ENCODE data around the gene MLANA.

Gene MLANA, protein sequence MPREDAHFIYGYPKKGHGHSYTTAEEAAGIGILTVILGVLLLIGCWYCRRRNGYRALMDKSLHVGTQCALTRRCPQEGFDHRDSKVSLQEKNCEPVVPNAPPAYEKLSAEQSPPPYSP
- total RNA-seq = 0 to 0.07 (median 0) reads per million in 9 experiments

DNA sequence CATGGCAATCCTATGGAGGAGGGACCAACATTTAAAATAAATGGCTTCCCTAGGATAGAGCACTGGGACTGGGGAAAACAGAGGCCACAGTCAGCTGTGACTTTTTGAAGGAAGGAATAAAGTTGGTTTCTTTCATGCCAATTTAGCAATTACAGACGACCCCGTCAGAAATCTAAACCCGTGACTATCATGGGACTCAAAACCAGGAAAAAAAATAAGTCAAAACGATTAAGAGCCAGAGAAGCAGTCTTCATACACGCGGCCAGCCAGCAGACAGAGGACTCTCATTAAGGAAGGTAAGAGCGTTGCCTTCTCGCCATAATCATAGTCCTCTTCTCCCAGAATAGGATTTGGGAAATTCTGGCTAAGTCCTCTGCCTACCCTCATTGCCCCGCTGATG lies at the start of gene MLANA:
MLANA (plus strand) TSS at position 249 of the 400 bp plus-strand sequence. CDS start 1,586 bp downstream, outside the sequence.
- Mint-ChIP-seq H3K27me3 (no peaks in the 10 kb centered on the region), H3K36me3 (ENCODE audit: insufficient read depth) (no peaks in the 10 kb centered on the region), H3K4me3 (no peak within 1 kb of the TSS), H3K9me3 (no peaks in the 10 kb centered on the region), H3K27ac (no peak within 1 kb of the TSS), H3K4me1 (ENCODE audit: low read depth in 2 of 2) (peaks cover 5% of the 10 kb centered on the region in 2 donors)
- DNase-seq = no peak
- ATAC-seq (replicated peaks) = no peak

DNA sequence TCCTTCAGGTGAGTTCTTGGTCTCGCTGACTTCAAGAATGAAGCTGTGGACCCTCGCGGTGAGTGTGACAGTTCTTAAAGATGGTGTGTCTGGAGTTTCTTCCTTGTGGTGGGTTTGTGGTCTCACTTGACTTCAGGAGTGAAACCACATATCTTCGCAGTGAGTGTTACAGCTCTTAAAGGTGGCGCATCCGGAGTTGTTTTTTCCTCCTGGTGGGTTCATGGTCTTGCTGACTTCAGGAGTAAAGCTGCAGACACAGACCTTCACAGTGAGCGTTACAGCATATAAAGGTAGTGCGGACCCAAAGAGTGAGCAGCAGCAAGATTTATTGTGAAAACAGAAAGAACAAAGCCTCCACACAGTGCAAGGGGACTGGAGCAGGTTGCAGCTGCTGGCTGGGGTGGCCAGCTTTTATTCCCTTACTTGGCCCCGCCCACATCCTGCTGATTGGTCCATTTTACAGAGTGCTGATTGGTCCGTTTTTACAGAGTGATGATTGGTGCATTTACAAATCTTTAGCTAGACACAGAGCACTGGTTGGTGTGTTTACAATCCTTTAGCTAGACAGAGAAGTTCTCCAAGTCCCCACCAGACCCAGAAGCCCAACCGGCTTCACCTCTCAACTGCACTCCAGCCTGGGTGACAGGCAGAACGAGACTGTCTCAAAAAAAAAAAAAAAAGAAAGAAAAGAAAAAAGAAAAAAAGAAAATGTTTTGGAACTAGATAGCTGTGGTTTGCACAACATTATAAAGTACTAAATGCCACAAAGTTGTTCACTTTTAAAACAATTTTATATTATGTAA lies 48.7 kb upstream of the MLANA start:
- ATAC-seq (replicated peaks) (peak; percentile 72), DNase-seq (peak; percentile 52 to 63 (median 58))
- peaks cover 52 to 54% of the 10 kb centered on the region in 2 donors for H3K4me1 Mint-ChIP-seq (ENCODE audit: low read depth in 2 of 2)
- no peaks in the 10 kb centered on the region for H3K27me3 Mint-ChIP-seq
- H3K9me3 Mint-ChIP-seq = no peaks in the 10 kb centered on the region
- peak overlapping the region; percentile 75 to 85 for H3K27ac Mint-ChIP-seq
- H3K36me3 Mint-ChIP-seq (ENCODE audit: insufficient read depth) = peaks cover 21% of the 10 kb centered on the region
- H3K4me3 Mint-ChIP-seq = peak overlapping the region; percentile 78

DNA sequence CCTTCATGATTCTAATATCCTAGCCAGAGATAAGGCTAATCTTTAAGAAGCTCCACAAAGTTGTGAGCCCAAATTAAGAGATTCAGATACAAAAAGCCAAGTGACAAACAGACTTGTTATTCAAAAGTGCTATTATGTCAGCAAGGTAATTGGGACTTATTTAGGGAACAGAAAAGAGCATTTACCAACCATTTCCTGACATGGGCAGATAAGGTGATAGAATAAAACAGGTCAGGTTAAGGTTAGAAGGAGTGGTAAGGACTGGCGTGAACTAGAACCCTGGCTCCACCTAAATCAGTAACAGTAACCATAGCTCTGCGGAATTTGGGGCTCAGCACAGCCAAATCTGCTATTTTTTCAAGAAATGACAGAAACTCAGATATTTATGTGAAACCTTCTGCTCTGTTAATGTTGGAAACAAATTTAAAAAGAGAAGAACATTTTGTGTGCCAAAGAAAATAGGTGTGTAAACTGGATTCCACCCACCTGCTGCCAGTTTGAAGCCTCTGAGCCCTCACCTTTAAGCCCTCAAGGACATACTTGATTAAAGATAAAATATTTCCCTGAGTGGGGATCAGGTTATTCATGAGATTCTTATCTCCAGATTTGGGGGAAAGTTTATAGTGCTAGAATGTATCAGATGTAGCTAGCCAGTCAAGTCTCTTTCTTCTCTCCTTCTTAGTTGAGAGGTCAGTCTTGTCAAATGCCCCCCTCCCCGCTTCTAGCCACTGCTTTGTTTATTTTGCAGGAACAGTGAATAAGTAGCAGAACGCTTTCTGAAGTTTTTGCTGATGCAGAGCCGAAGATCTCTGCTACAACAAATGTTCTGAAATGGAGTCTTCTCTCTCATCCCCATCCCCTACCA lies 47.5 kb upstream of the MLANA start:
- DNase-seq (no peak), ATAC-seq (replicated peaks) (peak; percentile 16)
- no peaks in the 10 kb centered on the region for H3K27me3 Mint-ChIP-seq
- no peaks in the 10 kb centered on the region for H3K9me3 Mint-ChIP-seq
- peak overlapping the region; percentile 78 for H3K4me3 Mint-ChIP-seq
- H3K27ac Mint-ChIP-seq = peak overlapping the region; percentile 91 to 92
- H3K36me3 Mint-ChIP-seq (ENCODE audit: insufficient read depth) = peaks cover 21% of the 10 kb centered on the region
- H3K4me1 Mint-ChIP-seq (ENCODE audit: low read depth in 2 of 2) = peaks cover 52 to 56% of the 10 kb centered on the region in 2 donors

DNA sequence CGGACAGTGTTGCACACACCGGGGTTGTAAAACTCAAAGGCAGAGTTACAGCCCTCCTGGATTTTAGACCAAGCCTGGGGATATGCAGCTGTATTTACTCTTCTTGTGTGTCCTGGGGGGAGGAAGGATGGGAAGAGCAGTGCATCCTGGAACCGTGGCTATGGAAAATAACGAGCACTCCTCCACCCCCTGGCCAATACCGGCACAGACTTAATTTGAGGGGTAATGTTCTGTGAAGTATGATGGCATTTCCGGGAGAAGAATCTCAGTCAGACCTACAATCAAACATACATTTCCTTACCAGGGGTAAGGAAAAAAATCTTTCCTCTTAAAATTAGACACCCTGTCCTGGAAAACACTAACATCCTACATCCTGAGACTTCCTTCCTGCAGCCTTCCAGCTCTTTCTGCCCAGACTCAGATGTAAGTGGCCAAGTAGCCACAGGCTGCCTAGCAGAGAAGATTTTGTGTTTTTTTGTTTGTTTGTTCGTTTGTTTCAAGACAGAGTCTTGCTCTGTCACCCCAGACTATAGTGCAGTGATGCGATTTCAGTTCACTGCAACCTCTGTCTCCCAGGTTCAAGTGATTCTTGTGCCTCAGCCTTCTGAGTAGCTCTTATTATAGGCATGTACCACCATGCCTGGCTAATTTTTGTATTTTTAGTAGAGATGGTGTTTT lies 46.8 kb upstream of the MLANA start:
- DNase-seq (no peak), ATAC-seq (replicated peaks) (no peak)
- H3K27me3 Mint-ChIP-seq = no peaks in the 10 kb centered on the region
- H3K4me1 Mint-ChIP-seq (ENCODE audit: low read depth in 2 of 2) = peaks cover 52 to 58% of the 10 kb centered on the region in 2 donors
- H3K4me3 Mint-ChIP-seq = peak overlapping the region; percentile 69 to 78
- peak overlapping the region; percentile 91 to 92 for H3K27ac Mint-ChIP-seq
- H3K36me3 Mint-ChIP-seq (ENCODE audit: insufficient read depth) = peaks cover 21% of the 10 kb centered on the region
- no peaks in the 10 kb centered on the region for H3K9me3 Mint-ChIP-seq

DNA sequence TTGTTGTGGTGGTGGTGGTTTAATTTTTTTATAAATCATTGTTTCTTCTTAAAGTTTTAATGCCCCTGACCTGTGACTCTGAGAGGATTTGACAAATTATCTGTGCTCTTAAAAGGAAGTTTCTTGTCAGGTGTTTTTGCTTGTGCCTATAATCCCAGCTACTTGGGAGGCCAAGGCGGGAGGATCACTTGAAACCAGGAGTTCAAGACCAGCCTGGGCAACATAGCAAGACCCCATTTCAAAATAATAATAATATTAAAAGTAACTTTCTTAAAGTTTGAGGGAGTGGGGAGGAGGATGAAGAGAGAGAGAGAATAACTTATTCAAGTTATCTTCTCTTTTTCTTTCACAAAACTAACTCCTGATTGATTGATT lies 45.5 kb upstream of the MLANA start:
- peak overlapping the region; percentile 69 to 78 for H3K4me3 Mint-ChIP-seq
- no peaks in the 10 kb centered on the region for H3K9me3 Mint-ChIP-seq
- H3K27ac Mint-ChIP-seq = peak overlapping the region; percentile 91 to 92
- peaks cover 49 to 55% of the 10 kb centered on the region in 2 donors for H3K4me1 Mint-ChIP-seq (ENCODE audit: low read depth in 2 of 2)
- no peaks in the 10 kb centered on the region for H3K27me3 Mint-ChIP-seq
- H3K36me3 Mint-ChIP-seq (ENCODE audit: insufficient read depth) = peaks cover 21% of the 10 kb centered on the region
- ATAC-seq (replicated peaks) (no peak), DNase-seq (no peak)

DNA sequence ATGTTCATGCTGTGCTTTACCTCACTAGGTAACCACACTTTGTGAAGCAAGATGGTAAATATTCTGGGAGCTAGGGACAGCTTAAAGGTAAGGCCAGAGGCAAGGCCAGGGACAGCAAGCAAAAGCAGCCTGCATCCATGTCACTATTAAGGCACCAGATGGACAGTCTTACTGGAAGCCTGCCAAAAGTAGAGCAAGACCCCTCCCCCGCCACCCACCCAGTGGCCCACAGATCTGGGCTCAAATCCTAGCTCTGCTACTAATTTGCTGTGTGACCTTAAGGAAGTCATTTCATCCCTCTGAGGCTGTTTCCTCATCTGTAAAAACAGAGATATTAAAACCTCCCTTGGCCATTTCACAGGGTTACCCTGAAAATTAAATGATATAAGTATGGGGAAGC lies 44.6 kb upstream of the MLANA start:
- ATAC-seq (replicated peaks) (no peak), DNase-seq (no peak)
- peaks cover 50 to 53% of the 10 kb centered on the region in 2 donors for H3K4me1 Mint-ChIP-seq (ENCODE audit: low read depth in 2 of 2)
- no peaks in the 10 kb centered on the region for H3K9me3 Mint-ChIP-seq
- H3K27me3 Mint-ChIP-seq = no peaks in the 10 kb centered on the region
- H3K27ac Mint-ChIP-seq = peak overlapping the region in 1 of 2 donors; percentile 92
- no peak overlapping the region for H3K4me3 Mint-ChIP-seq
- peaks cover 21% of the 10 kb centered on the region for H3K36me3 Mint-ChIP-seq (ENCODE audit: insufficient read depth)

DNA sequence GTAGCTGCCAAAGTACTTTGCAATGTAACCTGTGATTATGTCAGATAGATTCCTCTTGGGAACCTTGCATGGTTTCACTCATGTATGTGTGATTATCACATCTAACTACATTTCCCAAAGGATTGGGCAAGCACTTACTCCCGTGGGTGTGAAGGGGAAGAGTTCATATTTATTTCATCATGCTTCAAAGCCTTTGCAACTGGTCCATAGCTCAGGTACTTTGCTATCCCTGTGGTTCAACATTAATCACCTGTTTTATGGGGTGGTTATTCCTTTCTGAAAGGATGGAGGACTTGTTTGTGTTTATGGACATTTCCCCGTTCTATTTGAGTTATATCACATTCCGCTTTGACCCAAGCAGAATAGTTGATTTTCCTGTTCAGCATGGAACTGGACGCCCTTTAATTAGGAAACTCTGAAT lies 44.2 kb upstream of the MLANA start:
- no peak for ATAC-seq (replicated peaks)
- Mint-ChIP-seq H3K27me3 (no peaks in the 10 kb centered on the region), H3K27ac (no peak overlapping the region), H3K4me1 (ENCODE audit: low read depth in 2 of 2) (peaks cover 50 to 53% of the 10 kb centered on the region in 2 donors), H3K36me3 (ENCODE audit: insufficient read depth) (peaks cover 19% of the 10 kb centered on the region), H3K9me3 (no peaks in the 10 kb centered on the region), H3K4me3 (no peak overlapping the region)
- DNase-seq = no peak

DNA sequence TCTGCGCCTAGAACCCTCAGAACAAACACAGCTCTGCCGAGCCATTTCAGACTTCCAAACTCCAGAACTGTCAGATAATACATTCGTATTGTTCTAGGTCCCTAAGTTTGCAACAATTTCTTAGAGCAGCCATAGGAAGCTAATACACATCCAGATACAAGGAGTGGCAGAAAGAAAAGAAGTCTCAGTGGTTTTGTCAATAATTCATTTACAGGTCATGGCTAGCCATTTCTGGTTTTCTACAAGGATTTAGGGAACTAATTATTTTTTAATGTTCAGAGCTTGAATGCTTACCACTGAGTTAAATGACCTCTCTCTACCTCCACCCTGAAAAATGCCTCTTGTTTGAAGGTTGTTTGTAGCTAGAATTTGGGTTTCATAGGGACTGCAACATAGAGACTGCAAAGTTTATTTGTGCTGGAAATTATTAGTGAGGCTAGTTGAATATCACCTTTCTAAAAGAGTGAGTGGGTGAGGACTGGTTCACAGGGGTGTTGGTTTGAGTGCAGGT lies 42.3 kb upstream of the MLANA start:
- Mint-ChIP-seq H3K4me1 (ENCODE audit: low read depth in 2 of 2) (peaks cover 47 to 54% of the 10 kb centered on the region in 2 donors), H3K9me3 (no peaks in the 10 kb centered on the region), H3K27ac (peak overlapping the region in 1 of 2 donors; percentile 62), H3K4me3 (no peak overlapping the region), H3K36me3 (ENCODE audit: insufficient read depth) (peaks cover 11% of the 10 kb centered on the region), H3K27me3 (no peaks in the 10 kb centered on the region)
- ATAC-seq (replicated peaks) (no peak), DNase-seq (no peak)

DNA sequence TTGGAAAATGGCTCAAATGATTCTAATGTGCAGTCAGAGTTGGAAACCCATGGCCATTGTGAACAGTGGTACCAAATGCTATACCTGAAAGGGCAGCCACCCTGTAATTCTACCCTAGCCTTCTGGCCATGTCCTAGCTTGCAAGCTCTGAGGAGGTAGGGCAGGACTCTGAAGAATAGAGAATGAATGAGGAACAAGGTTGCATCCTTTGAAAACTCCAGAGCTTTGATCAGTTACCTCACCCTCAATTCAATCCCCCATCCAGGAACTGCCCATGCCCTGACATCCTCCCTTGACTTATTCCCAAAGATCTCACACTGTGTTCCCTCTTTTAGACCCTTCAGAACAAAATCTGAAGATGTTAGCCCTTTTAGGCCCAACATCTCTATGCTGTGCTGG lies 40.0 kb upstream of the MLANA start:
- ATAC-seq (replicated peaks) (no peak), DNase-seq (no peak)
- Mint-ChIP-seq H3K27me3 (no peaks in the 10 kb centered on the region), H3K27ac (peak overlapping the region; percentile 33 to 73), H3K4me1 (ENCODE audit: low read depth in 2 of 2) (peaks cover 33 to 36% of the 10 kb centered on the region in 2 donors), H3K36me3 (ENCODE audit: insufficient read depth) (peaks cover 5% of the 10 kb centered on the region), H3K9me3 (no peaks in the 10 kb centered on the region), H3K4me3 (no peak overlapping the region)

DNA sequence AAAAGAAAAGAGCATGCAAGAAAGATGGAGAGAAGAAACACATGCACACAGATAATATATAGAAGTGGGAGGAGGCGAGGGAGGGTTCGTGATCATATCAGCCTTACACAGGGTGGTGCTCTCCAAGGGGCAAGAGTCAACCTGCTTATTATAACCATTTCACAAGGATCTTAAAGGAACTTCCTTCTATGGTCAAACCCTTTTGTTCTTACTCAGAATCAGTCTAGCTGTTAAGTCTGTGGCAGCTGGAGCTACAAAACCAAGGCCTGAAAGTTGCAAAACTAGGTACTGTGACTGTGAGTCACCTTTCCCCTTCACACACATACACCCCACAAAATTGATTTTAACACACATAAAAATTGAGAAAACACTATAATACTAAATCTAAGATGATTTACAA lies 39.2 kb upstream of the MLANA start:
- DNase-seq (peak; percentile 11 to 18 (median 17)), ATAC-seq (replicated peaks) (peak; percentile 94)
- peaks cover 32 to 33% of the 10 kb centered on the region in 2 donors for H3K4me1 Mint-ChIP-seq (ENCODE audit: low read depth in 2 of 2)
- H3K9me3 Mint-ChIP-seq = no peaks in the 10 kb centered on the region
- peak overlapping the region; percentile 15 to 19 for H3K4me3 Mint-ChIP-seq
- peak overlapping the region; percentile 73 to 79 for H3K27ac Mint-ChIP-seq
- peaks cover 5% of the 10 kb centered on the region for H3K36me3 Mint-ChIP-seq (ENCODE audit: insufficient read depth)
- no peaks in the 10 kb centered on the region for H3K27me3 Mint-ChIP-seq

DNA sequence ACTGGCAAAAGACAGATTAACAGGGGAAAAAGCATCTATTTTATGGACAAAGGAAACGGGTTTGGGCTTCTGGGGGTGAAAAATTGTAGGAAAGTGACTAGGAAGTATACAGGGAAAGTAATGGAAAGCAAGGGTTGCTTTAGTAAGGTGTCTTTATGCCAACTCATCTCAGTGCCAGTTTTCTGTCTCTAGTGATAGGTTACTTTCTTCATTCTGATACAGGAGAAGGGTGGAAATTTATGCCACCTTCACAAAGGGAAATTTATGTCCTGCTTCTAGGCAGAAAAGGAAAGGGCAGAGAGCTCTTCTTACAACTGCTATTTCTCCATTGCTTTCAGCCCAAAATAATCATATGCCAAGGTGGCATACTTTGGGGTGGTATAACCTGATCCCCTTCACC lies 37.7 kb upstream of the MLANA start:
- no peak for DNase-seq
- H3K4me1 Mint-ChIP-seq (ENCODE audit: low read depth in 2 of 2) = peaks cover 30 to 33% of the 10 kb centered on the region in 2 donors
- H3K36me3 Mint-ChIP-seq (ENCODE audit: insufficient read depth) = peaks cover 5% of the 10 kb centered on the region
- H3K9me3 Mint-ChIP-seq = no peaks in the 10 kb centered on the region
- no peak for ATAC-seq (replicated peaks)
- H3K27ac Mint-ChIP-seq = peak overlapping the region; percentile 73 to 89
- no peak overlapping the region for H3K4me3 Mint-ChIP-seq
- H3K27me3 Mint-ChIP-seq = no peaks in the 10 kb centered on the region

DNA sequence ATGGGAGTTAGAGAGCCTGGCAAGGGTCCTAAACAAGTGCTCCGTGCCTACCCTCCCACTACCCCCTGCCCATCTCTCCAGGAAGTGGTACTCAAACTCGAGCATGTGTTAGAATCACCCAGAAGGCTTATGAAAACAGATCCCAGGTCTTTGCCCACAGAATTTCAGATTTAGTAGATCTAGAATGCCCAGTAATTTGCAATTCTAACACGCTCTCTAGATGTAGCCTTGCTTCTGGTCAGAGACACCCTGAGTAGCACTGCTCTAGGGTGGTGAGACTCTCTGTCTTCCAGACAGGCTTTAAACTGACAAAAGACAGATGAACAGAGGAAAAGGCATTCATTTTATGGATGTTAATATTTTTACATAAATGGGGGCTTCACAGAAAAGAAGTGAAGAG lies 37.1 kb upstream of the MLANA start:
- peak overlapping the region; percentile 73 to 89 for H3K27ac Mint-ChIP-seq
- DNase-seq (no peak), ATAC-seq (replicated peaks) (no peak)
- no peaks in the 10 kb centered on the region for H3K27me3 Mint-ChIP-seq
- peak overlapping the region in 1 of 2 donors; percentile 10 for H3K4me3 Mint-ChIP-seq
- peaks cover 5% of the 10 kb centered on the region for H3K36me3 Mint-ChIP-seq (ENCODE audit: insufficient read depth)
- peaks cover 29 to 33% of the 10 kb centered on the region in 2 donors for H3K4me1 Mint-ChIP-seq (ENCODE audit: low read depth in 2 of 2)
- H3K9me3 Mint-ChIP-seq = no peaks in the 10 kb centered on the region
